Type B pancreatic cell (in vitro differentiated cells): ENCODE measurements around the gene WFDC2. TPM values are rescaled to one million over a fixed set of nuclear protein-coding genes. Genes with fewer than 3 reads are reported as not detected.
A peak's percentile ranks its signal among the peaks of the same experiment; 100 is the strongest.

Source experiments
- DNase-seq: peaks from one replicate; pipeline ENCODE4 v3.0.0; 2021; ENCODE audit warnings: mixed read lengths; ENCODE audit not compliant: unreplicated experiment; ENCODE audit errors: extremely low spot score
- H3K27ac Mint-ChIP-seq: 2 replicates; pipeline ENCODE4 v1.8.0; 2021; ENCODE audit warnings: mild to moderate bottlenecking, mixed read lengths
- H3K27me3 Mint-ChIP-seq: 2 replicates; pipeline ENCODE4 v1.8.0; 2021; ENCODE audit warnings: mixed read lengths
- H3K36me3 Mint-ChIP-seq: 2 replicates; pipeline ENCODE4 v1.8.0; 2021; ENCODE audit warnings: mixed read lengths
- H3K4me1 Mint-ChIP-seq: one replicate; pipeline ENCODE4 v1.8.0; 2021; ENCODE audit warnings: mixed read lengths; ENCODE audit not compliant: unreplicated experiment
- H3K4me3 Mint-ChIP-seq: 2 replicates; pipeline ENCODE4 v1.8.0; 2021; ENCODE audit warnings: mild to moderate bottlenecking, mixed read lengths
- H3K9me3 Mint-ChIP-seq: 2 replicates; pipeline ENCODE4 v1.8.0; 2021; ENCODE audit warnings: mixed read lengths
- total RNA-seq: library from RNA; stranded (reverse); gene quantifications from 2 replicates; pipeline ENCODE4 v1.2.1, GENCODE V29; 2021; ENCODE audit warnings: low replicate concordance
- TF ChIP-seq, protein P1 (sequence below): fragments of 200-600 bp; sonication (generic); conservative IDR thresholded peaks from 2 replicates; pipeline ENCODE4 v1.5.0; 2021; ENCODE audit warnings: antibody characterized with exemption, mild to moderate bottlenecking

WFDC2 gene
- total RNA-seq, 1 donor from 2014 or later = 64.4 TPM

DNA sequence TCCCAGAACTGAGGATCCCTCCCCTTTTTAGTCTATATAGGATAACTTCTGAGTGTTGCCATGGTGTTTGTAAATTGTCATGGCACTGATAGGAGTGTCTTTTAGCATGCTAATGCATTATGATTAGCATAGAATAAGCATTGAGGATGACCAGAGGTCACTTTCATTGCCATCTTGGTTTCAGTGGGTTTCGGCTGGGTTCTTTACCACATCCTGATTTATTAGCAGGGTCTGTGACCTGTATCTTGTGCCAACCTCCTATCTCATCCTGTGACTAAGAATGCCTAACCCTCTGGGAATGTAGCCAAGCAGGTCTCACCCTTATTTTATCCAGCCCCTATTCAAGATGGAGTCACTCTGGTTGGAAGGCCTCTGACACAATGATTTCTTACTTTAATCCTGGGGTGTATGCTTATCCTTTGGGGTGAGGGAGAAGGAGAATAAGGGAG lies 19.6 kb downstream of the WFDC2 start:
- peak overlapping the region; percentile 30 for H3K27ac Mint-ChIP-seq
- TF ChIP-seq, protein P1, sequence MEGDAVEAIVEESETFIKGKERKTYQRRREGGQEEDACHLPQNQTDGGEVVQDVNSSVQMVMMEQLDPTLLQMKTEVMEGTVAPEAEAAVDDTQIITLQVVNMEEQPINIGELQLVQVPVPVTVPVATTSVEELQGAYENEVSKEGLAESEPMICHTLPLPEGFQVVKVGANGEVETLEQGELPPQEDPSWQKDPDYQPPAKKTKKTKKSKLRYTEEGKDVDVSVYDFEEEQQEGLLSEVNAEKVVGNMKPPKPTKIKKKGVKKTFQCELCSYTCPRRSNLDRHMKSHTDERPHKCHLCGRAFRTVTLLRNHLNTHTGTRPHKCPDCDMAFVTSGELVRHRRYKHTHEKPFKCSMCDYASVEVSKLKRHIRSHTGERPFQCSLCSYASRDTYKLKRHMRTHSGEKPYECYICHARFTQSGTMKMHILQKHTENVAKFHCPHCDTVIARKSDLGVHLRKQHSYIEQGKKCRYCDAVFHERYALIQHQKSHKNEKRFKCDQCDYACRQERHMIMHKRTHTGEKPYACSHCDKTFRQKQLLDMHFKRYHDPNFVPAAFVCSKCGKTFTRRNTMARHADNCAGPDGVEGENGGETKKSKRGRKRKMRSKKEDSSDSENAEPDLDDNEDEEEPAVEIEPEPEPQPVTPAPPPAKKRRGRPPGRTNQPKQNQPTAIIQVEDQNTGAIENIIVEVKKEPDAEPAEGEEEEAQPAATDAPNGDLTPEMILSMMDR = no peak

DNA sequence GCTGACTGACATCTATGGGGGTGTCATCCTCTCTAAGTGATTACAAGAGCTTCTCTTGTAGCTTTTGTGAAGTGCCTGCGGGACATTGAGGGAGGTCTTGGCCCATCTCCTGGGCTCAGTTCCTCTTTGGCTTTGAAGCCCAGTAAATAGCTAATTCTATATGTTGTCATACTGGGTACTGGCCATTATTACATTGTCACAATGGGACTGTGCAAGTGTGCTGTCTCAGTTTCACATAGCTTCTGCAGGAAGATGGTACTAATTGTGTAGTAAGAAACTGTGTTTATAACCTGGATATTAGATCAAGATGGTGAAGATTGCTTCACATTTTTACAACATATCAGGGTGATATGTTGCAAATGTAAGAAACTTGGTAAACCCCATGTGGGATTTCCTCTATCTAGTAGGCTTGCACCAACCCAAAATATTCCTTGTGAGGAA lies 26.0 kb downstream of the WFDC2 start:
- no peak overlapping the region for H3K27ac Mint-ChIP-seq
- TF ChIP-seq, protein P1 = no peak
- H3K36me3 Mint-ChIP-seq = no peaks in the 10 kb centered on the region
- no peak for DNase-seq
- H3K4me1 Mint-ChIP-seq = no peaks in the 10 kb centered on the region
- peaks cover 26% of the 10 kb centered on the region for H3K27me3 Mint-ChIP-seq
- no peak overlapping the region for H3K4me3 Mint-ChIP-seq
- H3K9me3 Mint-ChIP-seq = no peaks in the 10 kb centered on the region

More for the DNA sequence above, 19.6 kb downstream of the WFDC2 start:
- no peaks in the 10 kb centered on the region for H3K4me1 Mint-ChIP-seq
- DNase-seq = no peak
- H3K36me3 Mint-ChIP-seq = no peaks in the 10 kb centered on the region
- H3K4me3 Mint-ChIP-seq = no peak overlapping the region
- no peaks in the 10 kb centered on the region for H3K9me3 Mint-ChIP-seq
- H3K27me3 Mint-ChIP-seq = peaks cover 9% of the 10 kb centered on the region

DNA sequence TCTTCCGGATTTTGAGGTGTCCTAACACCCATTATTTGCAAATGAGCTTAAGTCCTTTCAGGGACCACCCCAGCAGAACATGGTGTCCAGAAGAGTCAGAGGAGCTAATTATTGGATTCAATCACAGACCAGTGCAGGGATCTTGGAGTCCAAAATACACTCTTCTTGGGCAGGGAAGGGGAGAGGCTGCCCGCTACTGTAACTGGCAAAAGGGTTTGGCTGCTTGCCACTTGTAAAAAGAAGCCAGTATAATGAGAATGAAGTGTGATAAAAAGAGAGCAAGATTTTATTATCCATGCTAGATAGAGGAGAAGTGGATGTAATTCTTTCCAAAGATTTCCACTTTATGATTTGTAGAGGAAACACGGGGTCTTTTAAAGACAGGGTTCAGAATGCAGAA lies 26.6 kb downstream of the WFDC2 start:
- Mint-ChIP-seq H3K36me3 (no peaks in the 10 kb centered on the region), H3K4me1 (no peaks in the 10 kb centered on the region), H3K27me3 (peaks cover 30% of the 10 kb centered on the region), H3K27ac (no peak overlapping the region), H3K4me3 (no peak overlapping the region), H3K9me3 (no peaks in the 10 kb centered on the region)
- DNase-seq = no peak
- TF ChIP-seq, protein P1 = no peak

DNA sequence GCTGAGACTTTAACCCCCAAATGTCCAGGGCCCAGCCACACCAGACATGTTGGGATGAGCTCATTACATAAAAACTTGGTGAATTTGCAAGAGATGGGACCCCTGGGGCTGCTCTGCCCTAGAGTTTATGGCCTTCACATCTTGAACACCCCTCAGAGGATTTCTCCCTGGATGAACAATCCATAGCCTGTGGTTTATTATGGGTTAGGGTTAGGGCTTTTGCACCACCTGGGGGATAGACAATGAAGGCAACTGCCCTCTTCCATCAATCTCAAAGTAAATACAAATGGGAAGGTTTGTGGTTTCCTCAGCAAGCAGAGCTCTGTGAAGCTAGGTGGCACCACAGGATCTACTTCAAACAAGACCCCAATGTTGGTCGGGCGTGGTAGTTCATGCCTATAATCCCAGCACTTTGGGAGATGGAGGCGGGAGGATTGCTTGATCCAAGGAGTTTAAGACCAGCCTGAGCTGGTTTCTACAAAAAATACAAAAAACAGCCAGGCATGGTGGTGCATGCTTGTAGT lies 28.5 kb downstream of the WFDC2 start:
- Mint-ChIP-seq H3K27ac (no peak overlapping the region), H3K4me3 (no peak overlapping the region), H3K9me3 (no peaks in the 10 kb centered on the region), H3K36me3 (no peaks in the 10 kb centered on the region), H3K27me3 (peaks cover 39% of the 10 kb centered on the region), H3K4me1 (no peaks in the 10 kb centered on the region)
- TF ChIP-seq, protein P1 = no peak
- no peak for DNase-seq

DNA sequence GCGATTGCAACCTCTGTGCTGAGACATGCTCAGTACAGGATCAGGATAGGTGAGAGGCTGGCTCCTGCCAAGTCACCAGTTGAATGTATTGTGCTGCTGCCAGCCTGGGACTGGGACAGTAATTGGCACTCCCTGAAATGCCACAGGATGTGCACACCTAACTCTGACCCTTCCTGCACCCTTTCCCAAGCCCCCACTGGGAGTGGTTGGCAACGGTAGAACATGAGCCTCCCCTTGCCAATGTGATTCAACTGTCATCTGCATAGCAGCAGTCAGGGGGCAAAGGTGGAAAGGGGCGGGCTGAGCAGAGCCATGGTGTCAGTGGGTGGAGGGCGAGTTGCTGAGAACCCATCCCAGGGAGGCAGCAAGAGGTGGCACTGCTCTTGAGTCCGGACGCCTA lies 30.5 kb downstream of the WFDC2 start:
- no peaks in the 10 kb centered on the region for H3K4me1 Mint-ChIP-seq
- no peak overlapping the region for H3K27ac Mint-ChIP-seq
- no peak overlapping the region for H3K4me3 Mint-ChIP-seq
- peaks cover 39% of the 10 kb centered on the region for H3K27me3 Mint-ChIP-seq
- DNase-seq = no peak
- TF ChIP-seq, protein P1 = no peak
- H3K9me3 Mint-ChIP-seq = no peaks in the 10 kb centered on the region
- H3K36me3 Mint-ChIP-seq = no peaks in the 10 kb centered on the region

DNA sequence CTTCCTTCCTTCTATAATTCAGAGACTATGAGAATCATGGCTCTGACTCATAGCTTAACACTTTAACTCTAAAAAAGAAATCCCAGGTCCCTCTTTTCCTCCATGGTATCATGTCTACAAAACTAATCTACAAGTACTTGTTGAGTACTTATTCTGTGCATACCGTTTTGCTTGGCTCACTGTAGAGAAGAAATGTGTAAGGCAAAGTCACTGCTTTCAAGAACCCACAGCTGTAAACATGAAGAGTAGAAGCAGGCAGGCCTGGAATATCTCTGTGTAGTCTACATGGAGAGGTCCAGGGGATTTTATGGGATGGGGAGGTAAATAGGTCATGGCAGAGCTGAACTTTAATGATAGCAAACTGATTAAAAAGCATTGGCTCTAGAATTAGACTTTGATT lies 32.0 kb downstream of the WFDC2 start:
- Mint-ChIP-seq H3K36me3 (no peaks in the 10 kb centered on the region), H3K9me3 (no peaks in the 10 kb centered on the region), H3K4me1 (no peaks in the 10 kb centered on the region), H3K27me3 (peaks cover 30% of the 10 kb centered on the region), H3K4me3 (no peak overlapping the region), H3K27ac (no peak overlapping the region)
- TF ChIP-seq, protein P1 = no peak
- no peak for DNase-seq
